H1 (cell line): ENCODE results near the gene DGCR6. TPM values are rescaled to one million over a fixed set of nuclear protein-coding genes. Genes with fewer than 3 reads are reported as not detected.

Experiments used
- CTCF ChIA-PET: fragments of 300-600 bp; sonication (Branson Sonifier 250); formaldehyde crosslinking; loops from one replicate; lab custom pipeline; 2021; ENCODE audit not compliant: partially characterized antibody; lab: Charles Lee
- POLR2A ChIA-PET: fragments of 300-600 bp; sonication (Branson Sonifier 250); formaldehyde crosslinking; loops from one replicate; lab custom pipeline; 2021; ENCODE audit warnings: inconsistent platforms; ENCODE audit not compliant: partially characterized antibody; lab: Charles Lee
- DNase-seq, 2 experiments: peaks; one replicate each; pipeline versions ENCODE4 v3.0.0 to v3.0.0-alpha.2; 2010 to 2022; ENCODE audit warnings: low spot score in 2 of 2, low read depth in 1 of 2, mixed read lengths in 1 of 2
- FAIRE-seq: peaks from 2 replicates; lab custom pipeline; 2011; peaks lifted over from hg19 to GRCh38; lab: Jason Lieb, UNC
- H2AFZ ChIP-seq: 2 replicates; pipeline ENCODE4 v1.8.1; 2012; ENCODE audit warnings: low read length, inconsistent platforms
- H2AK5ac ChIP-seq: 2 replicates; pipeline ENCODE4 v1.6.1; 2013; ENCODE audit warnings: low read depth, low read length
- H2BK120ac ChIP-seq: replicated peaks from 2 replicates; pipeline ENCODE3; 2013; ENCODE audit warnings: low read depth, low read length, inconsistent platforms
- H2BK12ac ChIP-seq: 2 replicates; pipeline ENCODE4 v1.6.1; 2013; ENCODE audit warnings: low read depth, low read length
- H2BK15ac ChIP-seq: 2 replicates; pipeline ENCODE4 v1.6.1; 2013; ENCODE audit warnings: low read length
- H2BK20ac ChIP-seq: 2 replicates; pipeline ENCODE4 v1.6.1; 2013; ENCODE audit warnings: low read length
- H2BK5ac ChIP-seq: 2 replicates; pipeline ENCODE4 v1.6.1; 2013; ENCODE audit warnings: low read depth, low read length
- H3K14ac ChIP-seq: 2 replicates; pipeline ENCODE4 v1.6.1; 2013; ENCODE audit warnings: inconsistent platforms; ENCODE audit not compliant: insufficient read length
- H3K18ac ChIP-seq: 2 replicates; pipeline ENCODE4 v1.6.1; 2013; ENCODE audit warnings: low read length; ENCODE audit errors: extremely low read depth
- H3K23ac ChIP-seq: 2 replicates; pipeline ENCODE4 v1.6.1; 2013; ENCODE audit warnings: inconsistent platforms; ENCODE audit not compliant: insufficient read length
- H3K23me2 ChIP-seq: 2 replicates; pipeline ENCODE4 v1.6.1; 2013; ENCODE audit warnings: low read depth, low read length
- H3K27ac ChIP-seq: 2 replicates; pipeline ENCODE4 v1.6.1; 2011; ENCODE audit warnings: low read depth, low read length, inconsistent platforms
- H3K27me3 ChIP-seq, 4 experiments: replicated peaks in 1 of 4; 1 replicate in 1 of 4; 2 replicates in 3 of 4; pipeline versions ENCODE4 v1.6.1 to v1.8.1; 2011 to 2013; ENCODE audit warnings: low read length in 3 of 4, mild to moderate bottlenecking in 3 of 4, inconsistent platforms in 2 of 4, mixed read lengths in 2 of 4, moderate library complexity in 1 of 4; ENCODE audit not compliant: control insufficient read depth in 3 of 4, insufficient read depth in 3 of 4; ENCODE audit errors: extremely low read depth in 1 of 4
- H3K36me3 ChIP-seq, 4 experiments: 2 replicates each; pipeline versions ENCODE4 v1.6.1 to v1.8.1; 2011 to 2013; ENCODE audit warnings: mild to moderate bottlenecking in 4 of 4, low read length in 3 of 4, moderate library complexity in 2 of 4, control low read depth in 1 of 4, inconsistent platforms in 1 of 4; ENCODE audit not compliant: insufficient read depth in 4 of 4, control insufficient read depth in 2 of 4
- H3K4ac ChIP-seq: replicated peaks from 2 replicates; pipeline ENCODE3; 2013; ENCODE audit warnings: low read length, low read depth, mixed read lengths, inconsistent platforms; ENCODE audit not compliant: insufficient read length
- H3K4me1 ChIP-seq, 4 experiments: replicated peaks in 1 of 4; 1 replicate in 1 of 4; 2 replicates in 3 of 4; pipeline versions ENCODE4 v1.6.1 to v1.8.1; 2011 to 2013; ENCODE audit warnings: low read length in 3 of 4, inconsistent platforms in 2 of 4, mixed read lengths in 1 of 4; ENCODE audit not compliant: insufficient read depth in 4 of 4, control insufficient read depth in 3 of 4
- H3K4me2 ChIP-seq, 2 experiments: 2 replicates each; pipeline versions ENCODE4 v1.6.1 to v1.8.1; 2011 to 2013; ENCODE audit warnings: low read depth in 2 of 2, low read length in 2 of 2, control low read depth in 1 of 2, inconsistent platforms in 1 of 2, mild to moderate bottlenecking in 1 of 2; ENCODE audit not compliant: insufficient read depth in 1 of 2
- H3K4me3 ChIP-seq, 4 experiments: fragments of 200-600, 300-600 bp in 1 of 4; sonication (generic), shearing (Covaris generic), sonication (Bioruptor Twin) in 1 of 4; 2 replicates each; pipeline versions ENCODE4 v1.5.1 to v1.8.1; 2011 to 2016; ENCODE audit warnings: low read length in 4 of 4, low read depth in 3 of 4, control low read depth in 2 of 4, inconsistent platforms in 2 of 4, mild to moderate bottlenecking in 2 of 4, mixed read lengths in 1 of 4, moderate library complexity in 1 of 4; ENCODE audit not compliant: insufficient read depth in 2 of 4; ENCODE audit errors: extremely low read depth in 1 of 4
- H3K56ac ChIP-seq: replicated peaks from 2 replicates; pipeline ENCODE3; 2013; ENCODE audit warnings: low read depth, mild to moderate bottlenecking, mixed read lengths, low read length, inconsistent platforms; ENCODE audit not compliant: insufficient read length
- H3K79me1 ChIP-seq: 2 replicates; pipeline ENCODE4 v1.6.1; 2013; ENCODE audit warnings: low read depth, low read length, control low read depth
- H3K79me2 ChIP-seq, 2 experiments: 2 replicates each; pipeline versions ENCODE4 v1.6.1 to v1.8.1; 2012 to 2013; ENCODE audit warnings: low read length in 2 of 2, mild to moderate bottlenecking in 2 of 2, inconsistent platforms in 1 of 2; ENCODE audit not compliant: insufficient read depth in 2 of 2, control insufficient read depth in 1 of 2
- H3K9ac ChIP-seq, 4 experiments: replicated peaks in 1 of 4; 1 replicate in 1 of 4; 2 replicates in 3 of 4; pipeline versions ENCODE4 v1.6.1 to v1.8.1; 2011 to 2013; ENCODE audit warnings: low read depth in 3 of 4, low read length in 3 of 4, control low read depth in 2 of 4, mild to moderate bottlenecking in 2 of 4, moderate library complexity in 2 of 4, inconsistent platforms in 1 of 4; ENCODE audit errors: extremely low read depth in 1 of 4
- H3K9me3 ChIP-seq, 2 experiments: 2 replicates each; pipeline versions ENCODE4 v1.6.1 to v1.8.1; 2012 to 2013; ENCODE audit warnings: mild to moderate bottlenecking in 2 of 2, moderate library complexity in 2 of 2, control low read depth in 1 of 2, inconsistent platforms in 1 of 2, low read depth in 1 of 2, low read length in 1 of 2, mixed read lengths in 1 of 2; ENCODE audit not compliant: insufficient read depth in 2 of 2
- H4K20me1 ChIP-seq, 2 experiments: replicated peaks in 1 of 2; 2 replicates each; pipeline versions ENCODE3 to v1.8.1; 2011 to 2013; ENCODE audit warnings: inconsistent platforms in 2 of 2, low read length in 2 of 2, mild to moderate bottlenecking in 1 of 2; ENCODE audit not compliant: insufficient read depth in 2 of 2, control insufficient read depth in 1 of 2
- H4K5ac ChIP-seq: 2 replicates; pipeline ENCODE4 v1.6.1; 2013; ENCODE audit warnings: low read length, low read depth, mixed read lengths, inconsistent platforms; ENCODE audit not compliant: insufficient read length
- H4K8ac ChIP-seq: 2 replicates; pipeline ENCODE4 v1.8.0; 2013; ENCODE audit warnings: mild to moderate bottlenecking, moderate library complexity, low read length, inconsistent platforms; ENCODE audit not compliant: insufficient read depth; ENCODE audit errors: extremely low read depth
- H4K91ac ChIP-seq: replicated peaks from 2 replicates; pipeline ENCODE3; 2013; ENCODE audit warnings: low read length, mixed read lengths, inconsistent platforms; ENCODE audit not compliant: insufficient read length
- WGBS, 2 experiments: shearing (Covaris generic) in 1 of 2; methylation state at CpG; one replicate each; pipeline versions ENCODE4 v1.1.6 to v1.1.7; 2013 to 2015; ENCODE audit warnings: low lambda C conversion rate in 2 of 2, mixed read lengths in 2 of 2, inconsistent platforms in 1 of 2, low coverage in 1 of 2, missing lambda C conversion rate in 1 of 2; ENCODE audit not compliant: insufficient replicate concordance in 2 of 2, insufficient coverage in 1 of 2, insufficient read length in 1 of 2; ENCODE audit errors: extremely low coverage in 1 of 2, missing lambda C conversion rate in 1 of 2; 5-methylcytosine and 5-hydroxymethylcytosine counted together
- polyA plus RNA-seq, 7 experiments: library from polyadenylated mRNA; depleted of rRNA in 3 of 7; stranded (reverse) in 5 of 7; unstranded in 2 of 7; fragments of >200 nt in 5 of 7; fragments of 200-250 nt in 2 of 7; gene quantifications; 1 replicate in 5 of 7; 2 replicates in 1 of 7; 4 replicates in 1 of 7; pipeline versions ENCODE4 v1.2.1 to v1.2.3, GENCODE V29; 2011 to 2013; ENCODE audit warnings: missing spikeins in 2 of 7, mixed read lengths in 2 of 7
- total RNA-seq: library from RNA; stranded (reverse); fragmentation: NEBNext Ultra II Directional; extraction: Animal tissue kit (Norgen Biotek cat#: 25700); gene quantifications from 2 replicates; pipeline ENCODE4 v1.2.1, GENCODE V29; 2021

Gene DGCR6
- total and polyA plus RNA-seq, 2 of the 8 experiments (the other 6 are each of a cell fraction or from before 2014, with no cell fraction given): 0.82 to 1.7 TPM

- H3K18ac ChIP-seq: no peak overlapping the region
- H2BK5ac ChIP-seq: no peak overlapping the region
- no peak overlapping the region for H2AFZ ChIP-seq
- H3K36me3 ChIP-seq: no peaks in the 10 kb centered on the region
- no CpG with 5 or more reads among the region's 5 CpGs for WGBS, 2 experiments
- H3K14ac ChIP-seq: no peak overlapping the region
- CTCF ChIA-PET: interaction anchor here (0.7 to 2.7 kb wide), 9 partner anchors 10 to 235 kb away, joined by 3 to 7 read pairs (median 4); partner anchors contain the start of gene ESS2
- no peak overlapping the region for H4K8ac ChIP-seq
- H4K20me1 ChIP-seq: no peaks in the 10 kb centered on the region
- H3K79me2 ChIP-seq: no peaks in the 10 kb centered on the region
- DNase-seq (no peak), FAIRE-seq (no peak)
- no peaks in the 10 kb centered on the region for H3K27me3 ChIP-seq
- no peak overlapping the region for H4K91ac ChIP-seq
- H2BK15ac ChIP-seq: no peak overlapping the region
- no peak overlapping the region for H3K56ac ChIP-seq
- POLR2A ChIA-PET: interaction anchor here (0.6 to 2.3 kb wide), 6 partner anchors 17 to 107 kb away, joined by 3 to 10 read pairs (median 6); no protein-coding TSS in a partner anchor
- H2AK5ac ChIP-seq: no peak overlapping the region
- H2BK12ac ChIP-seq: no peak overlapping the region
- H3K27ac ChIP-seq: no peak overlapping the region
- H3K4me2 ChIP-seq: no peak overlapping the region
- no peak overlapping the region for H3K4me3 ChIP-seq
- H3K4ac ChIP-seq: no peak overlapping the region
- H3K4me1 ChIP-seq: no peaks in the 10 kb centered on the region
- H3K23me2 ChIP-seq: no peaks in the 10 kb centered on the region
- no peak overlapping the region for H4K5ac ChIP-seq
- no peak overlapping the region for H2BK120ac ChIP-seq
- H2BK20ac ChIP-seq: no peak overlapping the region
- no peaks in the 10 kb centered on the region for H3K9me3 ChIP-seq
- no peak overlapping the region for H3K23ac ChIP-seq
- H3K9ac ChIP-seq: no peak overlapping the region
- no peaks in the 10 kb centered on the region for H3K79me1 ChIP-seq
Measured at GRCh38 chr22:18909556-18909955, 3.4 kb downstream of the DGCR6 start.
